ENCODE data around the gene SCO2.
"Not testable (repeated sequence)": the region's sequence is repeated elsewhere in the genome, so short reads cannot be mapped to it uniquely, and the experiment has no call there.

SCO2 gene

DNA sequence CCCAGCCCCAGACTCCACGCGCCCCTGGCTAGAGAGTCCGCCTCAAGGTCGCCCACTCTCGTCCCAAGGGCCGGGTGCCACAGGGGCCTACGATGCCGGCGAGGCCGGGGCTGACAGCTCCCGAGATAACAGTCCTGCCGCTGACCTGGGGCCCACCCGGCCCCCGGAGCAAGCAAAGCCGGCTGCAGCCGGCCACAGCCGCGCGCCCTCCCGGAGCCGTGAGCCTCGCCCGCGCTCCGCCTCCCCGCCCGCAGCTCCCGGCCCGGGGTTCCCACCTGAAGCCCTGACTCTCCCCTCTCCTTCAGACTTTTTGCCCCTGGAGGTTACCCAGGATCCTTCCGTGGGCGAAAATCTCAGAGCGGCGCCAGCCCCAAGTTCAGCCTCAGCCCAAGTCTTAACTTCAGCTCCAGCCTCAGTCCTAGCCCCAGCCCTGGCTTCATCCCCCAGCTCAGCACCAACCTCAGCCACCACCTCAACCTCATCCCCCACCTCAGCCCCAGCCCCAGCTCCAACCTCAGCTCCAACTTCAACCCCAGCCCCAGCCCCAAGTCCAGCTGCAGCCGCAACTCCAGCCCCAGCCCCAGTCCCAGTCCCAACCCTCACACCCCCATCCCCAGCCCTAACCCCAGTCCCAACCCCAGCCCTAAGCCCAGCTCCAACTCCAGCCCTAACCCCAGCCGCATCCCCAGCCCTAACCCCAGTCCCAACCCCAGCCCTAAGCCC, 22.0 kb upstream of the SCO2 start:
- Histone ChIP-seq H3K27me3 (ENCODE audit: control insufficient read depth, insufficient read depth, low read length) (peaks cover 45% of the 10 kb centered on the region), H3K36me3 (ENCODE audit: control insufficient read depth, insufficient read depth, low read length) (no peaks in the 10 kb centered on the region), H3K4me3 (ENCODE audit: low read length) (no peak overlapping the region), H3K4me1 (ENCODE audit: control insufficient read depth, insufficient read depth, low read length) (peaks cover 24% of the 10 kb centered on the region), H3K9me3 (ENCODE audit: control insufficient read depth, low read length) (no peaks in the 10 kb centered on the region), H3K9ac (ENCODE audit: low read length) (no peak overlapping the region)

DNA sequence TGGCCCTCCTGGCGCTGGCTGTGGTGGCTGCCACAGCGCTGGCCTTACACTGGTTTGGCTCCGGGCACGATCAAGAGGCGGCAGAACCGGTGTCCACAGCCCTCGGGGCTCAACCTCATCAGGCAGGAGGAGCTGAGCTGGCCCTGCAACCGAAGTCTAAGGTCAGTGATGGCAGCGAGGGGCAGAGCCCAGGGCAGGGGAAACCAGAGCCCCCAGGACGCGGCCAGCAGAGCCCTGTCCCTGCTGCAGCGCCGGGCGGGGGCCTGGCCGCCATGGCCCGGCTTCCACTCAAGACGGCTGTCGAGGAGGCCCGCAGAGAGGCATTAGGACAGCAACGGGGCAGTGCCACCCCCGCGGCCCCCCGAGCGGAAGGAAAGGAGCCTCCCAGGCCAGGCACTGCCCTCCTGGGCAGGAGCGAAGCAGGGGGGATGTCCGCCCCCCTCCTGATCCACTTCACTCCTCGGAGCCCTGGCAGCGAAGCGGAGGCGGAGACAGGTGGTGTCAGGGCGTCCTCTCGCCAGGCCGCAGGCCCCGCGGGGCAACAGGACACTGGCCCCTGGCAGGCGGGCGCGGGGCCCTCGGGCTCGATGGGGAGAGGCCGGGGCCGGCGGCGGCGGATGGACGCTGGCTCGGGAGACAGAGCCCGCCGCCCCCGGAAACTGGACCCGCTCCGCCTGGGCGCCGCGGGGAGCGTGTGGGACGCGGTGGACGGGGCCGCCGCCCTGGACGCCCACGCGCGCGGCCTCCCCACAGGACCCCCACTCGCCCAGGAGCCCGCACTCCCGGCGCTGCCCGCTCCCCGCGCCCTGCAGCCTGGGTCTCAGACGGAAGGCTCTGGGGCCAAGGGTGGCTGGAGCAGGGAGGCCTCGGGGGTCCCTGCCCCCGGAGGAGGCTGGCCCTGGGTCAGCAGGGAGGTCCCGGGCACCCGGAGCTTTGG, 21.2 kb upstream of the SCO2 start:
- Histone ChIP-seq H3K9me3 (ENCODE audit: control insufficient read depth, low read length) (no peaks in the 10 kb centered on the region), H3K36me3 (ENCODE audit: control insufficient read depth, insufficient read depth, low read length) (no peaks in the 10 kb centered on the region), H3K27me3 (ENCODE audit: control insufficient read depth, insufficient read depth, low read length) (peaks cover 45% of the 10 kb centered on the region), H3K9ac (ENCODE audit: low read length) (no peak overlapping the region), H3K4me3 (ENCODE audit: low read length) (no peak overlapping the region), H3K4me1 (ENCODE audit: control insufficient read depth, insufficient read depth, low read length) (peaks cover 25% of the 10 kb centered on the region)

DNA sequence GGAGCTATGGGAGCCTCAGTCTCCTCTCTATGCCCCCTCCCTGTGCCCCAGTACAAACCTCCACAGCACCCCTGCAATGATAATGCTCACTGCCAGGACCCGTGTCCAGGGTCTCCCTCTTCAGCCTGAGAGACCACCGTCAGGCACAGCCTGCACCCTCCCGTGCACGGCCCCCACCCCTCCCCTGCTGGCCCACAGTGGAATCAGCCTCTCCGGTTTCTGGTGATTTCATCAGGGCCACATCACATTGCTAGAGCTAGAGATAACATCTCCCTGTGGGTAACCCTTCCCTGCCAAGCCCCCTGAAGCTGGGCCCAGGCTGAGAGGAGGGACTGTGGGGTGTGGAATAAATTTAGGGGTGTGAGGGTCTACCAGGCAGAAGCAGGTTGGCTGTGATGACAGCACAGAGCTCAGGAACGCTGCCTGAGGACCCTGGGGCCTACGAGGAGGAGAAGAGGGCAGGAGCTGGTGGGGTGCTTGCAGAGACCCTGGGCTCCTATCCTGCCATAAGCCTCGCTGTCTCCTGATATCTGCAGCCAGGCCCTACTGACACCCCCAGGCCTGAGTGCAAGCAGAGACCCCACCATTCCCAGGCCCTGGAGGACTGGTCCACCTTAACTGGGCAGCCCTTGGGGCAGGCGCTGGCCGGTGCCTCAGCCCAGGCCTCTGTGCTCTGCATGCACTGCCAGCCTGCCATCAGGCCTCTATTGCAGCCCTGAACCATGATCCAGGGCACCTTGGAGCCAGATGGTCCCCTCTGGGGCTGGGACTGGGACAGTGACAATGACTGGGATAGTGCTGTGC, 20.3 kb upstream of the SCO2 start, which contains the start of gene KLHDC7B:
Gene KLHDC7B, plus strand, starts transcription at position 378 of the 804 bp plus-strand sequence. Its CDS starts 345 bp downstream, at position 723.
- H3K36me3 ChIP-seq (ENCODE audit: control insufficient read depth, insufficient read depth, low read length): no peaks in the 10 kb centered on the region
- H3K4me3 ChIP-seq (ENCODE audit: low read length): no peak within 1 kb of the TSS
- peaks cover 34% of the 10 kb centered on the region for H3K4me1 ChIP-seq (ENCODE audit: control insufficient read depth, insufficient read depth, low read length)
- no peaks in the 10 kb centered on the region for H3K9me3 ChIP-seq (ENCODE audit: control insufficient read depth, low read length)
- peaks cover 45% of the 10 kb centered on the region for H3K27me3 ChIP-seq (ENCODE audit: control insufficient read depth, insufficient read depth, low read length)
- peak within 1 kb of the TSS; percentile 65 for H3K9ac ChIP-seq (ENCODE audit: low read length)

DNA sequence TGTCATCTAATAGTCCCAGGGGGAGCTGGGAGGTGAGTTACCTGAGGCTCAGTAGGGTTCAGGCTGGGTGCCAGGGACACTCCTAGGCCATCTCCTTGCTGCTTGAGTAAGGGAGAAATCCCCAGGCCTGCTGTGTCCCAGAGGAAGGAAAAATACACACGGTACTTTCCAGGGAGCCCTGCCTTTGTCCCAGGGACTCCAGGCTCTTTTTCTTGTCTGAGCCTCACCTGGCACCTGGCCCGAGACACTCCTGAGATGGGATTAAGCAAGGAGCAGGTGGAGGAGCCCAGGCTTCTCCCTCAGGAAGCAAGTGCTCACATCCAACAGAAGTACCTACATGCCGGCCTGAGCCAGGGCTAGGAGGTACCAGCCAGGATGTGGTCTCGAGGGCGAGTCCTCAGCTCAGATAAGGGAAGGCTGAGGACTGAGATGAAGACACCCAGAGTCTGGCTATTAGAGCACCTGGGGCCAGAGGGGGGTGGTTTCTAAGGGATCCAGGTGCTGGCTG, 19.4 kb upstream of the SCO2 start:
- peak overlapping the region; percentile 65 for H3K9ac ChIP-seq (ENCODE audit: low read length)
- H3K27me3 ChIP-seq (ENCODE audit: control insufficient read depth, insufficient read depth, low read length): peaks cover 39% of the 10 kb centered on the region
- H3K9me3 ChIP-seq (ENCODE audit: control insufficient read depth, low read length): no peaks in the 10 kb centered on the region
- H3K4me1 ChIP-seq (ENCODE audit: control insufficient read depth, insufficient read depth, low read length): peaks cover 40% of the 10 kb centered on the region
- H3K4me3 ChIP-seq (ENCODE audit: low read length): no peak overlapping the region
- H3K36me3 ChIP-seq (ENCODE audit: control insufficient read depth, insufficient read depth, low read length): no peaks in the 10 kb centered on the region

DNA sequence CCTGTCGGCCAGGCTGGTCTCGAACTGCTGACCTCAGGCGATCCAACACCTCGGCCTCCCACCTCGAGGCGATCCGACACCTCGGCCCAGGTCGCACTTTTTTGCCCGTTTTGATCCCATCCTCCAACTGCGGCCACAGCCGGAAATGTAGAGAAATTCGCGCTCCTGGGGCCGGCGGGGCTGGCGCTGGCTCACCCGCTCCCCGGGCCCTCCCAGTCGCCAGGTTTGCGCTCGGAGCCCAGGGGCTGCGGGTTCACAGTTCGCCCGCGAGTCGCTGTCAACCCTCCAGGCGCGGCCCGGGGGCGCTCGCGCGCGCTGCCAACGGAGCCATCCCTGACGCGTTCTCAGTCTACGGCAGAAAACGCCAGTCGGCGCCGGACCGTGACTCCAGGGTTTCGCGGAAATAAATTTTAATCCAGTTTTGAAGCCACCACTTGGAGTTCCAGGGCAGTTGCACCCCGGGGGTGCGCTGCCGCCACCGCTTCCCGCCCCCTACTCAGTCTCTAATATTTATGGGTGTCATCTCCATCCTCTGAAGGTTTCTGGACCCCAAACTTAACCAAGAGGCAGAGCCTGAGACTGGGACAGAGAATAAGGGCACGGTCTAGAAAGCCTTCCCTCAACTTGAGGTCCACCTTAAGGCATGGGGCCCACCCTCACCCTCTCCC, 18.8 kb upstream of the SCO2 start:
- Histone ChIP-seq H3K4me1 (ENCODE audit: control insufficient read depth, insufficient read depth, low read length) (peaks cover 44% of the 10 kb centered on the region), H3K9ac (ENCODE audit: low read length) (peak overlapping the region; percentile 65), H3K4me3 (ENCODE audit: low read length) (peak overlapping the region; percentile 8), H3K27me3 (ENCODE audit: control insufficient read depth, insufficient read depth, low read length) (peaks cover 36% of the 10 kb centered on the region), H3K9me3 (ENCODE audit: control insufficient read depth, low read length) (no peaks in the 10 kb centered on the region), H3K36me3 (ENCODE audit: control insufficient read depth, insufficient read depth, low read length) (no peaks in the 10 kb centered on the region)

DNA sequence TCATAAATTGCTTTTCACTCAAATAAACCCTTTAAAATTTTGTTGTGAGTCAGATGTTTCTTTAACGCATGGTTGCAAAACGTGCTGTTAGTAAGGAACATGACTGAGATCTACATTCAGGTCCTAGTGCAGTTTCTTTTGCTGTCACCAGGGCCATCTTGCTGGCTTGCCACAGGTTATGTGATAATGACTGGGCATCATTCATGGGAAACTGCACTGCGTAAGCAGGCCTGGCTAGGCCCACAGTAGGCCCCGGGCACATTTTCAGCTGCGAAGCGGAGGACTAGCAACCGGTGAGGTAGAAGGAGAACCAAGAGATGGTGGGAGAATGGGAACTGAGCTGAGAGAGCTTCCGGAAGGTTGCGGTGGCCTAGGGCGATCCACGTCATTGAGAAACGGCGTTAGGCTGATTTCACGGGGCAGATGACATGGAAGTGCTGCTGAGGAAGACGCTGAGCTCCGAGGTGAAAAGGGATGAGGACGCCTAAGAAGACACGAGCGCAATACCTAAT, 17.1 kb upstream of the SCO2 start:
- no peak overlapping the region for H3K4me3 ChIP-seq (ENCODE audit: low read length)
- H3K9me3 ChIP-seq (ENCODE audit: control insufficient read depth, low read length): no peaks in the 10 kb centered on the region
- H3K4me1 ChIP-seq (ENCODE audit: control insufficient read depth, insufficient read depth, low read length): peaks cover 46% of the 10 kb centered on the region
- H3K36me3 ChIP-seq (ENCODE audit: control insufficient read depth, insufficient read depth, low read length): no peaks in the 10 kb centered on the region
- peaks cover 19% of the 10 kb centered on the region for H3K27me3 ChIP-seq (ENCODE audit: control insufficient read depth, insufficient read depth, low read length)
- H3K9ac ChIP-seq (ENCODE audit: low read length): no peak overlapping the region

DNA sequence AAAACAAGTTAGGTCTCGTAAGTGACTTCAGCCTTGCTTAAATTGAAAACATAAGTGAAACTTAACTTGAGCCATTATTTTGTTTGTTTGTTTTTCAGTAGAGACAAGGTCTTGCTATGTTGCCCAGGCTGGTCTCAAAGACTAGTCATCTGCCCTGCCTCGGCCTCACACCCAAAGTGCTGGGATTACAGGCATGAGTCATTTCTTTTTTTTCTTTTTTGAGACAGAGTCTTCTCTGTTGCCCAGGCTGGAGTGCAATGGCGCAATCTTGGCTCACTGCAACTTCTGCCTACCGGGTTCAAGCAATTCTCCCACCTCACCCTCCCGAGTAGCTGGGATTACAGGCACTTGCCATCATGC, 16.2 kb upstream of the SCO2 start:
- H3K9me3 ChIP-seq (ENCODE audit: control insufficient read depth, low read length); H3K9ac ChIP-seq (ENCODE audit: low read length); H3K36me3 ChIP-seq (ENCODE audit: control insufficient read depth, insufficient read depth, low read length); H3K4me3 ChIP-seq (ENCODE audit: low read length): not testable (repeated sequence)
- peaks cover 12% of the 10 kb centered on the region for H3K27me3 ChIP-seq (ENCODE audit: control insufficient read depth, insufficient read depth, low read length)
- peaks cover 46% of the 10 kb centered on the region for H3K4me1 ChIP-seq (ENCODE audit: control insufficient read depth, insufficient read depth, low read length)

DNA sequence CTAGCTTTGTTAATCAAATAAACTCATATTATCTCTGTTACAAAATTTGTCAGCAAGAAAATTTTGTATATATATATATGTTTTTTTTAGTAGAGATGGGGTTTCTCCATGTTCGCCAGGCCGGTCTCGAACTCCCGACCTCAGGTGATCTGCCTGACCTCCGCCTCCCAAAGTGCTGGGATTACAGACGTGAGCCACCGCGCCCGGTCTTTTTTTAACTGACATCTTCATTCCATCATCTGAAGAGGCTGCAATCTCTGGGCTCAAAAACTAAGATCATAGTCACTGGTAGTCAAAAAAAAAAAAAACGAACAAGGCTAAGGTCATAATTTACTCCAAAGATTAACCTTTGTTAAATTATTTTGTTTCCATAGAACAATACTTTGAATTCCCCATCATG, 15.0 kb upstream of the SCO2 start:
- Histone ChIP-seq H3K36me3 (ENCODE audit: control insufficient read depth, insufficient read depth, low read length) (no peaks in the 10 kb centered on the region), H3K4me1 (ENCODE audit: control insufficient read depth, insufficient read depth, low read length) (peaks cover 46% of the 10 kb centered on the region), H3K27me3 (ENCODE audit: control insufficient read depth, insufficient read depth, low read length) (peaks cover 4% of the 10 kb centered on the region), H3K9me3 (ENCODE audit: control insufficient read depth, low read length) (no peaks in the 10 kb centered on the region), H3K4me3 (ENCODE audit: low read length) (no peak overlapping the region), H3K9ac (ENCODE audit: low read length) (no peak overlapping the region)

DNA sequence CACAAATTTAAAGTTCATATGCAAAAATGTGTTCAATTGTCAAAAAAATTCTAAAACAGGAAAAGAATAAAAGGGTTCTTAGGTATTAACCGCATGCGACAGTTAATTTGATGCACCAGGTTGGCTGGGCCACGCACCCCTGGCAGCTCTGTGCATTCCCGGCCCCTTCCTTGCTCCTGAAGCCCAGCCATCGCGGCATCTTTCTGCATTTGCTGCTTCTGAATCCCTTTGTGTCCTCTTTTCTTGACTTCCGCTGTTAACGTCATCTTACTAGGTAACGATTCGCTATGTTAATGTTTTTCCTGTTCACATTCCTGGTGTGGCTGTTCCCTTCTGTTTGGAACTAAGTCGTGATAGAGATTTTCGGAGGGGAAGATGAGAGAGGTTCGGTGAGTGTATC, 12.4 kb upstream of the SCO2 start:
- Histone ChIP-seq H3K4me1 (ENCODE audit: control insufficient read depth, insufficient read depth, low read length) (peaks cover 39% of the 10 kb centered on the region), H3K9ac (ENCODE audit: low read length) (peak overlapping the region; percentile 39), H3K4me3 (ENCODE audit: low read length) (no peak overlapping the region), H3K27me3 (ENCODE audit: control insufficient read depth, insufficient read depth, low read length) (no peaks in the 10 kb centered on the region), H3K36me3 (ENCODE audit: control insufficient read depth, insufficient read depth, low read length) (no peaks in the 10 kb centered on the region), H3K9me3 (ENCODE audit: control insufficient read depth, low read length) (no peaks in the 10 kb centered on the region)

DNA sequence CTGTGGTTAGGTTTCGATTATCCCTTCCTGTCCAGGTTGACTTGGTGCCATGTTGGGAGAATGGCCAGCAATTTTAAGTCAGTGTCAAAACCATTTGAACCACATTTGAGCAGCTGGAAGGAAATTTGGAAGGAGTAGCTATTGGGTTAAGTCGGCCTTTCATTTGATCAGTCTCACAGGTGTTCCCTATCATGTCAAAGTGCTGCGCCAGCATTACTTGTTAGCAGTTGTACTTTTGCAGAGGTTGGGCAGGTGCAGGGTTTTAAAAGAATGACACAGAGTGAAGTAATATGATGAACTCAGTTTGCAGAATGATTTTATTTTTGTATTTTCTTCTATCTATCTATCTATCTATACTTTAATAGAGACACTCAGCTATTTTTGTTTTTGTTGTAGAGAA, 10.8 kb upstream of the SCO2 start:
- Histone ChIP-seq H3K9me3 (ENCODE audit: control insufficient read depth, low read length) (no peaks in the 10 kb centered on the region), H3K9ac (ENCODE audit: low read length) (no peak overlapping the region), H3K36me3 (ENCODE audit: control insufficient read depth, insufficient read depth, low read length) (no peaks in the 10 kb centered on the region), H3K4me3 (ENCODE audit: low read length) (no peak overlapping the region), H3K27me3 (ENCODE audit: control insufficient read depth, insufficient read depth, low read length) (no peaks in the 10 kb centered on the region), H3K4me1 (ENCODE audit: control insufficient read depth, insufficient read depth, low read length) (peaks cover 47% of the 10 kb centered on the region)

DNA sequence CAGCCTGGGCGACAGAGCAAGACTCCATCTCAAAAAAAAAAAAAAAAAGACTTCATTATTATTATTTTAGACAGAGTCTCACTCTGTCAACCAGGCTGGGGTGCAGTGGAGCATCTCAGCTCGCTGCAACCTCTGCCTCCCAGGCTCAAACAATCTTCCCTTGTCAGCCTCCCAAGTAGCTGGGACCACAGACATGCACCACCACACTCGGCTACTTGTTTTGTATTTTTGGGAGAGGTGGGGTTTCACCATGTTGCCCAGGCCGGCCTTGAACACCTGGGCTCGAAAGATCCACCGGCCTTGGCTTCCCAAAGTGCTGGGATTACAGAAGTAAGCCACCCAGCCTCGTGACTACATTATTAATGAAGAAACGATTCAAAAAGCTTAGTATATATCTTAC, 9.7 kb upstream of the SCO2 start:
- H3K27me3 ChIP-seq (ENCODE audit: control insufficient read depth, insufficient read depth, low read length): no peaks in the 10 kb centered on the region
- H3K36me3 ChIP-seq (ENCODE audit: control insufficient read depth, insufficient read depth, low read length): no peaks in the 10 kb centered on the region
- H3K4me3 ChIP-seq (ENCODE audit: low read length): no peak overlapping the region
- no peaks in the 10 kb centered on the region for H3K9me3 ChIP-seq (ENCODE audit: control insufficient read depth, low read length)
- H3K9ac ChIP-seq (ENCODE audit: low read length): no peak overlapping the region
- H3K4me1 ChIP-seq (ENCODE audit: control insufficient read depth, insufficient read depth, low read length): peaks cover 49% of the 10 kb centered on the region

All from mucosa of stomach (tissue), 1 donor.